ENCODE data around the gene EBPL.

DNA sequence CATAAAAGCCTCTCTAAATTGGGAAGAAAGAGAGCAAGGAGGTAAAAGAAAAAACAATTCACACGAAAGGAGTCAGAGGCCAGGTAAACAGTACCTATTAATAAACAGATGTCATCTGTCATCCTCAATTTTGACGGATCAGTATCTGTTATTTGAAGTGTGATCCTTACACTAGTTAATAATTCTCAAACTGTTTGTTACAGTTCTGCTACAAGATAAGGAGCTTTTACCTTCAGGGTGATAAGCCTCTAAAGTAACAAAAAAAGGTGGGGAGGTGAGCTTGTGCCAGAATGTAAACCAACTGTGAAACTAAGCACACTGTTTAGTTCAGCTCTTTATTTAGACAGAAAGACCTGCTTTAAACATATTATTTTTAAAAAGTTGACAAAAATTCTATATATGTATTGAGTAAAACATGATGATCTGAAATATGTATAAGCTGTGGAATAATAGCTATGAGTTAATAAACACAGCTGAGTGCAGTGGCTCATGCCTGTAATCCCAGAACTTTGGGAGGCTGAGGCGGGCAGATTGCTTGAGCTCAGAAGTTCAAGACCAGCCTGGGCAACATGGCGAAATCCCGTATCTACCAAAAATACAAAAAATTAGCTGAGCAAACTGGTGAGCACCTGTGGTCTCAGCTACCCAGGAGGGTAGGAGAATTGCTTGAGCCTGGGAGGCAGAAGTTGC, 48.4 kb upstream of the EBPL start:
- TF ChIP-seq, protein P1, sequence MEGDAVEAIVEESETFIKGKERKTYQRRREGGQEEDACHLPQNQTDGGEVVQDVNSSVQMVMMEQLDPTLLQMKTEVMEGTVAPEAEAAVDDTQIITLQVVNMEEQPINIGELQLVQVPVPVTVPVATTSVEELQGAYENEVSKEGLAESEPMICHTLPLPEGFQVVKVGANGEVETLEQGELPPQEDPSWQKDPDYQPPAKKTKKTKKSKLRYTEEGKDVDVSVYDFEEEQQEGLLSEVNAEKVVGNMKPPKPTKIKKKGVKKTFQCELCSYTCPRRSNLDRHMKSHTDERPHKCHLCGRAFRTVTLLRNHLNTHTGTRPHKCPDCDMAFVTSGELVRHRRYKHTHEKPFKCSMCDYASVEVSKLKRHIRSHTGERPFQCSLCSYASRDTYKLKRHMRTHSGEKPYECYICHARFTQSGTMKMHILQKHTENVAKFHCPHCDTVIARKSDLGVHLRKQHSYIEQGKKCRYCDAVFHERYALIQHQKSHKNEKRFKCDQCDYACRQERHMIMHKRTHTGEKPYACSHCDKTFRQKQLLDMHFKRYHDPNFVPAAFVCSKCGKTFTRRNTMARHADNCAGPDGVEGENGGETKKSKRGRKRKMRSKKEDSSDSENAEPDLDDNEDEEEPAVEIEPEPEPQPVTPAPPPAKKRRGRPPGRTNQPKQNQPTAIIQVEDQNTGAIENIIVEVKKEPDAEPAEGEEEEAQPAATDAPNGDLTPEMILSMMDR (IDR thresholded peaks at IDR 0.05), result no peak
- TF ChIP-seq POLR2AphosphoS5 (IDR thresholded peaks at IDR 0.05; ENCODE audit: insufficient read depth in 1 of 2, low read depth in 1 of 2) (no peak), POLR2A (IDR thresholded peaks at IDR 0.05) (no peak)

Measured in vagina (tissue), 2 donors.